Stimulated activated CD4-positive, alpha-beta T cell treated with anti-CD3 and anti-CD28 coated beads, Interleukin-15, amount 100 ng/mL, for 24 hours (primary cell): ENCODE measurements around the gene ECE1.

Source experiments
- DNase-seq: peaks from one replicate; pipeline ENCODE4 v3.0.0-alpha.2; 2020

ECE1 gene

GRCh38 chr1:21307663-21308305 is 17.5 kb upstream of the ECE1 start:
- DNase-seq: peak; percentile 48

- no peak for DNase-seq
Measured at GRCh38 chr1:21307210-21307609, 16.9 kb upstream of the ECE1 start.

DNA sequence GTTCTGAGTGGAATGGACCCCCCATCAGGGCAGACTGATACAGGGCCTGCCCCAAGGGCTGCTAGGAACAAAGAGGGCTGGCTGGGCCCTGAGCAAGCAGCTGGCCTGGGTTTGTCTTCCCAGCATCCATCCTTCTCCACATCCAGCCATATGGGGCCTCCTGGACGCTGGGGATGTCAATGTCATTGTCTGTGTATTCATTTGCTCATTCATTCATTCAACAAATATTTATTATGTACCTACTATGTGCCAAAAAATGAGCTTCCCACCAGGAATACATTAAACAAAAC is 15.6 kb upstream of the ECE1 start:
- DNase-seq: no peak

DNA sequence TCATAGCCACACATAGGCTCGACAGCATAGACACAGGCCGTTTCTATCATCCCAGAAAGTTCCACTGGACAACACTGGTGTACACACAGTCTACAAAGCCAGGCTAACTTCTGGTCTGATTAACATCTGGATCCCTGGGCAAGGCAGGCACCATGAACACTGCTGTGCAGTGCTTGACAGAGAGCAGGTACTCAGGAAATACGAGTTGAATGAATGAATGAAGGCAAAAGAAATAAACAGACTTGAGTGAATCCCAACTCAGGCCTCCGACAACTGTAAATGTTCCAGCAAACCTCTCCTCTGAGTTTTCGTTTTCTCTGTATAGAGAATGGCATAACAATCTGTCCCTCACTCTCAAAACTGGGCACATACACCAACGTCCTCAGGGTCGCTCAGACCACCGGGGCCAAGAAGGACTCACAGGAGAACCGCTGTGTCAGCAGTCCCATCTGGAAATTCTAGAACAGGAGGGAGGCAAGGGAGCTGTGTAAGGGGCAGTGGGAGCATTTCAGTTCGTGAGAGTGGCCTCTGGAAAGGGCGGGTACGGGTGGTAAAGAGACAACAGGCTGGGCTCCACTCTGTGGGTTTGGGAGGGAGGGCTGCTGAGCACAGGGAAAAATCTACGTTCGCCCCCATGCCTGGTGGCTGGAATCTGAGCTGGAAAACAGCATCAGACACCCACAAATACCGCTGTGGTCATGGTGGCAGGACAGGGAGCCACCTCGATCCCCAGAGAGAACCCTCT is 15.1 kb upstream of the ECE1 start:
- DNase-seq: no peak

DNA sequence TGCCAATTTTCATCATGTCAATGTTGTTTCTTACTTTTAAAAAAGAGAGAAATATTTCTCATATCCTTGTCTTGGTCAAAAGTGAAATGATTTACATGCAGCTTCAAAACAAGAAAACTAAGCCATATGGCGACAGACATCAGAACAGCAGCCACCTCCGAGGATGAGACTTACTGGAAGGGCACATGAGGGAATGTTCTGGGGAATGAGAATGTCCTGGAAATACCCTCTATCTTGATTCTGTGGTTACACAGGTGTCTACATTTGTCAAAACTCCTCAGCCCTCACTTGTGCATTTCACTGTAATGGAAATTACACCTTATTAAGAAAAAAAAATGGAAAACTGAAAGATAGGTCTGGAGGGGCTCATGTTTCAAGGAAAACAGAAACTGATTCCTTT is 14.2 kb upstream of the ECE1 start:
- DNase-seq: no peak

DNA sequence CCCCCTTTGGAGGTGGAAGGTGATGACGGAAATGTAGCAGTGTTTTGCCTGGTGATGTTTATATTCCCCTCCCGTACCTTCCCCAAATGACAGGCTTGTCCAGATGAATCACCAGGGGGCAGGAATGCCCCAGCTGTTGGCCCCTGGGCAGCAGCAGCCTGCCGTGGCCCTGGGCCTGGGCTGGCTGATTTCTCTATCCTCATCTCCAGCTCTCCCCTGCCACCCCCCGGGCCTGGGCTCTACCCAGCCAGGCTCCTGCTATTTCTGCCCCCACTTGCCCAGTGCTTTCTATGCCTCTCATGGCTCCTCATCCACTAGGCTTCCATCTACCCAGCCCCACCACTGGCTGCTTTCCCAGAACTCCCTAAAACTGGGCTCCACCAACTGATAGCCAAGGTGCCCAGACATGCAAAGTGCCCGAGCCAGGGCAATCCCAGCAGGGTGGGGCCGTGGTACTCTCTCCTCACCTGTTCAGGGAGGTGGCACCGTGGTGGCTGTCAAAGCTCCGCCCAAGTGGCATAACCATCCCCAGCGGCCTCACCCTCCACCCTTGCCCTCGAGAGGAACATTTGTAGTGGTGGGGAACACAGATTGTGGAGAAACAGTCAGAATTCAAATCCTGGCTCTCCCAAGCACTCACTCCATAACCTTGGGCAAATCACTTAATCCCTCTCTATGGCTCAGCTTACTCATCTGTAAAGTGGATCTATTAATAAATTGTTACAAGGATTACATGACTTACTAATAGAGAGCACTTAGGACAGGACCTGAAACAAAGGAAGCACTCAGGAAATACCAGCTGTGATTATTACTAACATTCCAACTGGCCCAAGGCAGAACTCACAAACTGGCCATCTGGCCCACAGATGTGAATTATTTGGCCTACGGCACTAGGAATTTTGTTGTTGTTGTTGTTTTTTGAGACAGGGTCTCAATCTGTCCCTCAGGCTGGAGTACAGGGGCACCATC is 12.8 kb upstream of the ECE1 start:
- no peak for DNase-seq

- DNase-seq: no peak
Measured at GRCh38 chr1:21301794-21302440, 11.7 kb upstream of the ECE1 start.

DNA sequence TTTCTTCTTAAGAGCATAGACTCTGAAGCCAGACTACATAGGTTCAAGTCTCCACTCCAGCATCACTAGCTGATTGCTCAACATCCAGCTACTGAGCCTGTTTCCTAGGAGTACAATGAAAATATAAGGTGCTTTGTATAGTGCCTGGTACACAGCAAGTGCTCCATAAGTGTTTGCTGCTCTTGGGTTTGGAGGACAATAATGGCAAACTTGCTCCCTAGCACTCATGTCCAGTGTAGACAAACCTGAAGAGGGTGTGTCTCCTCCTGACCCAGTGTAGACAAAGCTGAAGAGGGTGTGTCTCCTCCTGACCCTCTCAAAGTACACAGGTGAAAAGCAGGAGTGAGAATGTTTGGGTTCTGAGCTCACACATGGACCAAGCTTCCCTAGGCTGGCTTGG is 10.5 kb upstream of the ECE1 start:
- DNase-seq: no peak

- DNase-seq: no peak
Measured at GRCh38 chr1:21299780-21300395, 9.6 kb upstream of the ECE1 start.

- peak; percentile 45 for DNase-seq
Measured at GRCh38 chr1:21298981-21299391, 8.7 kb upstream of the ECE1 start.

GRCh38 chr1:21297975-21298374 is 7.7 kb upstream of the ECE1 start:
- no peak for DNase-seq

DNA sequence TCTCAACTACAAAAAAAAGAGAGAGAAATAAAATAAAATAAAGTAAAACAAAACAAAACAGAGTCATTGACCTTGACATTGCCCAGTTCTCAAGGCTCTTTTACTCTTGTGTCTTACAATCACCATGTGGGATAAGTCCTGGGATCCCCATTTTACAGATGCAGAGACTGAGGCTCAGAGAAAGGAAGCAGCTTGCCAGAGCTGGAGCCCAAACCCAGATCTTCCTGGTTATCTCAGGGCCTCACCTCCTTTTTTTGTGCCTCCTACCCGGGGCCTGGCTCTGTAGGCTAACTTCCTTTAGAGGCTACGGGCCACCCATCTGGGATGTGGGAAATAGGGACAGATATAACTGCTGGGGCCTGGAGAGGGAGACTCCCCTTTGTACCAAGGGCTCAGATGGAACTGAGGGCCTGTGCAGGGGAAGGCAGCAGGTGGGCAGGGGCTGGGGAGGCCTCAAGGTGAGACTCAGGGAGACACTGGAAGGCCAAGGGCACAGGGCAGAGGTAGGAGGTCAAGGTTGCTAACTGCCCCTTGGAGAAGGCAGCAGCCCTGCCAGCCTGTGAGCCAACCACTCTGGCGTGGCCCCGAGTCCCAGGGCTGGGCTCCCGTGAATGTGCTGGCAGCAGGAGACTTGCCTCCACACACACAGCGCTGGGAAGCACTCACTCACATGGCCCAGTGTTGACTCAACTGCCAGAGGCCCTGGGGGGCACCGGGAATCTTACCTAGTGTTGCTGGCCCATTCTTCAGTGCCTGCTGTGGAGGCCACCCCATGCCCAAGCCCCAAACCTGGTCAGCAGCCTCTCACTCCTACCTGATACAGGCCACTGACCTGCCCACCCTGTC is 6.5 kb upstream of the ECE1 start:
- DNase-seq: no peak

- DNase-seq: no peak
Measured at GRCh38 chr1:21295545-21295944, 5.3 kb upstream of the ECE1 start.

GRCh38 chr1:21295002-21295401 is 4.7 kb upstream of the ECE1 start:
- peak; percentile 73 for DNase-seq

- DNase-seq: peak; percentile 92
Measured at GRCh38 chr1:21294266-21294989, 4.2 kb upstream of the ECE1 start.

DNA sequence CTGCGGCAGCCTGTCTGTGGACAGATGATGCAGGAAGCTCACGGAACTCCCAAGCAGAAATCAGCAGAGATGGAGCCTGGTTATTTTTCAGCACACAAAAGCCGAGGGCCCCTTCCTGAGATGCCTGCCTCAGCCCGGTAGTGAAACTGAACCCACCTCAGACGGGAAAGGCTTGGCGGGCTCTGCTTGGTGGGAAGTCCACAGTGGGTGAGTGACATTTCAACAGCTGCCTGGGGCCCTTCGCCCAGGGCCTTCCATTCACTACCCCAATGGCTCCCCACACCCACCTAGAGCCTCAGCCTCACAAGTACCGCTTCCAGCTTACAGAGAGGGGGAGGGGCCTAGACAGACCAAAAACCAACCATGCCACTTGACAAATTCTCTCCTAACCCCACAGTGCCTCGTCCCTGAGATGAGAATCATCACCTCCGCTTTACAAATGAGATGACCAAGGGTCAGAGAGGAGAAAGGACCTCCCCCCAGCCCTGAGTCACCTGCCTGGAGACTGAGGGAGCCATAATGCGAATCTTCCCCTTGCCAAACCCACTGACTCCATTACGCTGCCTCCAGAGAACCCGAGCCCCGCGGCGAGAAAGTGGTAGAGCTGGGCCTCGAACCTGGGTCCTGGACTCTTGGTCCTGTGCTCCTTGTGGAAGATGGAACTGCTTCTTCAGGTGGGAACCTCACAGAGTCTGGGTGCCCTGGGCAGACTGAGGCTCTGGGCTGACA is 3.4 kb upstream of the ECE1 start:
- DNase-seq: peak; percentile 92

DNA sequence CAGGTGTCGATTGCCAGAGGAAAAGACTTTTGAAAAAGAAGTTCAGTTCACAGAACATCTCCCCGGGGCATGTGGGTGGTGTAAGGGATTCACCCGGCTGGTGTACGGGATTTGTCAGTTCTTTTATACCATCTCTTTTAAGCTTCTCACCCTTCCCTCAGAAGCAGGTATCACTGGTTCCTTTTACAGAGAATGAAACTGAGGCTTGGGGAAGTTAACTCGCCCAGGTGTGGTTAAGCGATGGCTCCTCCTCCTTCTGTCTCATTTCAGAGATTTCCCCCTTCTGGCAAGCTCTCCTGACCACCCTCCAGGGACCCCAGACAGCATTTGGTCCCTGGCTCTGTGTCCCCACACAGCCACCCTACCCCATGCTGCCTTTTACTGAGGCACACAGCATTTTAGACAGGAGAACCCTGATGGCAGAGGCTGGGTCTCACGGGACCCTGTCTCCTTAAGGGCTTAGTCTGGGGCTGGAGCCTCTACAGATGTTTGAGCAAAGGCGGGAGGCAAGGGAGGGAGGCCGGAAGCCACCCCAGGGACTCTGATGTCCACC is 2.8 kb upstream of the ECE1 start:
- peak; percentile 77 for DNase-seq

GRCh38 chr1:21292503-21292983 is 2.3 kb upstream of the ECE1 start:
- DNase-seq: no peak

GRCh38 chr1:21291964-21292363 is 1.7 kb upstream of the ECE1 start:
- DNase-seq: no peak

DNA sequence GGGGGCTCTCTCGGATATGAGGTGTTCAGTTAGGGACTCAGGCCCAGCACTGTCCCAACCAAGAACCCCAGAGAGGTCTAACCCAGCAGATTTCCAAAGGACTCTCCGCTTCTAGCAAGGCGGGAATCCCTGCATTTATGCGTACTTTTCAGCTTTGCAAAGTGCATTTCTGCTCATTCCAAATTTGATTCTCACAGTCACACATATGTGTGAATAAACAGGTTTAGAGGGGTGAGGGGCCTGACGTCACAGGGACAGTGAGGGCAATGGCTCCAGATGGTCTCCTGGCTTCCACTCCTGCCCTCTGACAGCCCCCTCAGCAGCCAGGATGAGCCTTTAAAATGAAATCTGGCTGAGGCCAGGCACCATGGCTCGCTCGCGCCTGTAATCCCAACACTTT is 921 bp upstream of the ECE1 start:
- no peak for DNase-seq
